Astrocyte of the spinal cord (primary cell): ENCODE results near the gene MAP3K2.

Experiments used
- DNase-seq: peaks from one replicate; pipeline ENCODE4 v3.0.0; 2011; ENCODE audit warnings: low read depth, low spot score
- H3K4me3 ChIP-seq: 2 replicates; pipeline ENCODE4 v1.5.1; 2011; ENCODE audit warnings: low read depth, mild to moderate bottlenecking, low read length, moderate library complexity
- CTCF ChIP-seq: IDR thresholded peaks from 2 replicates; pipeline ENCODE4 v1.5.1; 2012; ENCODE audit warnings: low read depth, mild to moderate bottlenecking, low read length, inconsistent platforms
- in situ Hi-C: cut with HindIII; loops from 2 replicates; pipeline ENCODE4 v1.10.0; 2017; ENCODE audit warnings: low sequenced_read_pairs

Gene MAP3K2

GRCh38 chr2:127351603-127352002 lies 36.2 kb downstream of the MAP3K2 start:
- no peak for DNase-seq
- in situ Hi-C loops: no loop called here
- no peak for TF ChIP-seq CTCF
- H3K4me3 ChIP-seq: no peak overlapping the region

- no peak for DNase-seq
- H3K4me3 ChIP-seq: no peak overlapping the region
- in situ Hi-C loops: no loop called here
- TF ChIP-seq CTCF: no peak
Measured at GRCh38 chr2:127348426-127349000, 39.3 kb downstream of the MAP3K2 start.

- H3K4me3 ChIP-seq: no peak overlapping the region
- no peak for DNase-seq
- in situ Hi-C loops: no loop called here
- TF ChIP-seq CTCF: no peak
Measured at GRCh38 chr2:127347734-127348392, 39.9 kb downstream of the MAP3K2 start.

DNA sequence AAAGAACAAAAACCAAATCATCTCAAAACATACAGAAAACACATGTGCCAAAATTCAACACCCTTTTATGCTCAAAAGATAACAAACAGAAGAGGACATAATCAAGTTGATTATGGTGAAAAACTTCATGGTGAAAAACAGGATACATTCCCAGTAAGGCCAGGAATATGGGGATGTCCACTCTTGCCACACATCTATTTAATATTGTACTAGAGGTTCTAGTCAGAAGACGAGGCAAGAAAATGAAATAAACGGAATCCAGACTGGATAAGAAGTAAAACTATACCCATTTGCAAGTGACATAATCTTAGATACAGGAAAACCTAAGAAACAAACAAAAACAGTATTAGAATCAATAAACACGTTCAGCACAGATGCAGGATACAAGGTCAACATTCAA lies 40.8 kb downstream of the MAP3K2 start:
- in situ Hi-C loops: no loop called here
- no peak for DNase-seq
- H3K4me3 ChIP-seq: no peak overlapping the region
- TF ChIP-seq CTCF: no peak

- H3K4me3 ChIP-seq: no peak overlapping the region
- in situ Hi-C loops: no loop called here
- DNase-seq: no peak
- TF ChIP-seq CTCF: no peak
Measured at GRCh38 chr2:127343277-127343676, 44.5 kb downstream of the MAP3K2 start.

GRCh38 chr2:127342101-127342500 lies 45.7 kb downstream of the MAP3K2 start:
- TF ChIP-seq CTCF: no peak
- DNase-seq: no peak
- in situ Hi-C loops: no loop called here
- H3K4me3 ChIP-seq: no peak overlapping the region
